GM23248 (cell line): Measurements from ENCODE around the gene SEBOX. TPM values are rescaled to one million over a fixed set of nuclear protein-coding genes. Genes with fewer than 3 reads are reported as not detected.

Experiments used
- DNase-seq: peaks from one replicate; pipeline ENCODE4 v3.0.0-alpha.2; 2015
- H2AFZ ChIP-seq: fragments of 200-600 bp; sonication (generic); 2 replicates; pipeline ENCODE4 v1.6.1; 2016; ENCODE audit warnings: antibody characterized with exemption
- H3F3A ChIP-seq: fragments of 200-600 bp; sonication (generic); 2 replicates; pipeline ENCODE4 v1.6.1; 2016; ENCODE audit warnings: mild to moderate bottlenecking, antibody characterized with exemption, mixed run types; ENCODE audit not compliant: insufficient read depth
- H3K27ac ChIP-seq: fragments of 200-600 bp; sonication (generic); 2 replicates; pipeline ENCODE4 v1.5.1; 2016; ENCODE audit warnings: mild to moderate bottlenecking
- H3K27me3 ChIP-seq: fragments of 200-600 bp; sonication (generic); replicated peaks from 2 replicates; pipeline ENCODE4 v1.6.1; 2016; ENCODE audit warnings: mild to moderate bottlenecking; ENCODE audit not compliant: insufficient read depth
- H3K36me3 ChIP-seq: fragments of 200-600 bp; sonication (generic); 2 replicates; pipeline ENCODE4 v1.6.1; 2016; ENCODE audit warnings: low read depth, mild to moderate bottlenecking
- H3K4me1 ChIP-seq: fragments of 200-600 bp; sonication (generic); 2 replicates; pipeline ENCODE4 v1.6.1; 2016; ENCODE audit warnings: mild to moderate bottlenecking; ENCODE audit not compliant: insufficient read depth
- H3K4me2 ChIP-seq: fragments of 200-600 bp; sonication (generic); one replicate; pipeline ENCODE4 v1.6.1; 2016; ENCODE audit warnings: mild to moderate bottlenecking; ENCODE audit not compliant: unreplicated experiment
- H3K4me3 ChIP-seq: fragments of 200-600 bp; sonication (generic); 2 replicates; pipeline ENCODE4 v1.5.1; 2016; ENCODE audit warnings: mild to moderate bottlenecking
- H3K79me2 ChIP-seq: fragments of 200-600 bp; sonication (generic); 2 replicates; pipeline ENCODE4 v1.6.1; 2016; ENCODE audit warnings: mild to moderate bottlenecking; ENCODE audit not compliant: insufficient read depth
- H3K9ac ChIP-seq: fragments of 200-600 bp; sonication (generic); 2 replicates; pipeline ENCODE4 v1.6.1; 2016; ENCODE audit warnings: mild to moderate bottlenecking
- H3K9me2 ChIP-seq: fragments of 200-600 bp; sonication (generic); 2 replicates; pipeline ENCODE4 v1.6.1; 2016; ENCODE audit warnings: mixed run types, mild to moderate bottlenecking, moderate library complexity; ENCODE audit not compliant: insufficient read depth
- H3K9me3 ChIP-seq: fragments of 200-600 bp; sonication (generic); one replicate; pipeline ENCODE4 v1.6.1; 2017; ENCODE audit warnings: low read depth
- H4K20me1 ChIP-seq: fragments of 200-600 bp; sonication (generic); 2 replicates; pipeline ENCODE4 v1.6.0; 2016; ENCODE audit not compliant: insufficient read depth
- EZH2 ChIP-seq: fragments of 200-600 bp; sonication (generic); IDR thresholded peaks from 2 replicates; pipeline ENCODE4 v1.6.1; 2018; ENCODE audit warnings: antibody characterized with exemption, mild to moderate bottlenecking; ENCODE audit not compliant: insufficient read depth, poor library complexity, severe bottlenecking
- EZH2phosphoT487 ChIP-seq: fragments of 200-600 bp; sonication (generic); IDR thresholded peaks from 2 replicates; pipeline ENCODE4 v1.6.1; 2018; ENCODE audit warnings: antibody characterized with exemption, moderate library complexity, mild to moderate bottlenecking, low read depth; ENCODE audit not compliant: insufficient read depth
- WGBS, 2 experiments: methylation state at CpG; one replicate each; pipeline ENCODE4 v1.1.6; 2015 to 2017; ENCODE audit warnings: low lambda C conversion rate in 2 of 2, low coverage in 1 of 2; ENCODE audit errors: missing lambda C conversion rate in 2 of 2; 5-methylcytosine and 5-hydroxymethylcytosine counted together
- in situ Hi-C: fragments of 300-500 bp; cut with MboI; formaldehyde crosslinking; loops from 2 replicates; pipeline ENCODE4 v1.15.0; 2020
- polyA plus RNA-seq: library from polyadenylated mRNA; unstranded; fragments of >200 nt; fragmentation: Nextera tagmentation; extraction: Ambion mirVana; gene quantifications from 2 replicates; pipeline ENCODE4 v1.2.1, GENCODE V29; 2016
- total RNA-seq: library from RNA; depleted of rRNA; stranded (reverse); fragments of >200 nt; shearing (Covaris generic); gene quantifications from 2 replicates; pipeline ENCODE4 v1.2.3, GENCODE V29; 2014

SEBOX gene
- total and polyA plus RNA-seq, 2 experiments from 2014 or later: not detected

- peaks cover 44% of the 10 kb centered on the region for H3F3A ChIP-seq
- no peaks in the 10 kb centered on the region for H3K27me3 ChIP-seq
- H3K9me2 ChIP-seq: no peaks in the 10 kb centered on the region
- peaks cover 43% of the 10 kb centered on the region for H3K36me3 ChIP-seq
- peaks cover 24% of the 10 kb centered on the region for H3K79me2 ChIP-seq
- DNase-seq: no peak
- 77 to 80% methylated on average over 9 of the region's 9 CpGs for WGBS, 2 experiments
- H3K4me1 ChIP-seq: peaks cover 24% of the 10 kb centered on the region
- H2AFZ ChIP-seq: no peak overlapping the region
- H4K20me1 ChIP-seq: no peaks in the 10 kb centered on the region
- TF ChIP-seq EZH2 (no peak), EZH2phosphoT487 (no peak)
- no peak overlapping the region for H3K27ac ChIP-seq
- H3K9me3 ChIP-seq: no peaks in the 10 kb centered on the region
- H3K9ac ChIP-seq: no peak overlapping the region
- H3K4me3 ChIP-seq: no peak overlapping the region
- no peak overlapping the region for H3K4me2 ChIP-seq
- in situ Hi-C loops: no loop called here
These were observed 21.0 kb downstream of the SEBOX start for GRCh38 chr17:28344011-28344410.

GRCh38 chr17:28343491-28343932 lies 21.5 kb downstream of the SEBOX start:
- Histone ChIP-seq H3F3A (peaks cover 39% of the 10 kb centered on the region), H3K4me2 (no peak overlapping the region), H3K4me1 (peaks cover 24% of the 10 kb centered on the region), H3K36me3 (peaks cover 43% of the 10 kb centered on the region), H3K27ac (no peak overlapping the region), H3K9me3 (no peaks in the 10 kb centered on the region), H3K27me3 (no peaks in the 10 kb centered on the region), H2AFZ (no peak overlapping the region), H3K4me3 (no peak overlapping the region), H3K9ac (no peak overlapping the region), H3K79me2 (peaks cover 29% of the 10 kb centered on the region), H4K20me1 (no peaks in the 10 kb centered on the region), H3K9me2 (no peaks in the 10 kb centered on the region)
- DNase-seq: no peak
- in situ Hi-C loops: no loop called here
- WGBS, 2 experiments: 65 to 69% methylated on average over 8 to 10 of the region's 10 CpGs
- TF ChIP-seq EZH2phosphoT487 (no peak), EZH2 (no peak)

GRCh38 chr17:28342313-28342712 lies 22.7 kb downstream of the SEBOX start:
- no peak for TF ChIP-seq EZH2phosphoT487
- TF ChIP-seq EZH2: no peak
- Histone ChIP-seq H3F3A (peaks cover 37% of the 10 kb centered on the region), H3K4me2 (no peak overlapping the region), H3K27me3 (no peaks in the 10 kb centered on the region), H3K9me3 (no peaks in the 10 kb centered on the region), H3K36me3 (peaks cover 39% of the 10 kb centered on the region), H2AFZ (no peak overlapping the region), H3K4me3 (no peak overlapping the region), H3K79me2 (peaks cover 41% of the 10 kb centered on the region), H3K9ac (no peak overlapping the region), H3K9me2 (no peaks in the 10 kb centered on the region), H3K27ac (no peak overlapping the region), H3K4me1 (peaks cover 30% of the 10 kb centered on the region), H4K20me1 (no peaks in the 10 kb centered on the region; the same call in 1 of the 2 replicates)
- in situ Hi-C loops: no loop called here
- no peak for DNase-seq
- 92% methylated on average over 14 of the region's 14 CpGs for WGBS, 2 experiments

- Histone ChIP-seq H3K36me3 (peaks cover 39% of the 10 kb centered on the region), H3K79me2 (peaks cover 49% of the 10 kb centered on the region), H3K9ac (no peak overlapping the region), H3F3A (peaks cover 31% of the 10 kb centered on the region), H3K9me3 (no peaks in the 10 kb centered on the region), H3K27ac (no peak overlapping the region), H2AFZ (no peak overlapping the region), H3K4me2 (no peak overlapping the region), H3K9me2 (no peaks in the 10 kb centered on the region), H3K4me1 (peaks cover 31% of the 10 kb centered on the region), H3K4me3 (no peak overlapping the region), H3K27me3 (no peaks in the 10 kb centered on the region), H4K20me1 (no peaks in the 10 kb centered on the region; the same call in 1 of the 2 replicates)
- in situ Hi-C loops: no loop called here
- TF ChIP-seq EZH2 (no peak), EZH2phosphoT487 (no peak)
- DNase-seq: no peak
- 99 to 100% methylated on average over 11 of the region's 11 CpGs for WGBS, 2 experiments
These were observed 23.5 kb downstream of the SEBOX start for GRCh38 chr17:28341516-28341915.

- no peaks in the 10 kb centered on the region for H3K27me3 ChIP-seq
- DNase-seq: no peak
- H3K9ac ChIP-seq: no peak overlapping the region
- H4K20me1 ChIP-seq: no peaks in the 10 kb centered on the region; the same call in 1 of the 2 replicates
- H3K4me1 ChIP-seq: peaks cover 21% of the 10 kb centered on the region
- no peak overlapping the region for H3K4me3 ChIP-seq
- H3K36me3 ChIP-seq: peaks cover 31% of the 10 kb centered on the region
- no peak overlapping the region for H3K27ac ChIP-seq
- TF ChIP-seq EZH2phosphoT487 (no peak), EZH2 (no peak)
- H3K9me3 ChIP-seq: no peaks in the 10 kb centered on the region
- H3F3A ChIP-seq: peaks cover 19% of the 10 kb centered on the region; the same call in 1 of the 2 replicates
- in situ Hi-C loops: no loop called here
- WGBS, 2 experiments: 83 to 84% methylated on average over 4 to 6 of the region's 6 CpGs
- H3K4me2 ChIP-seq: no peak overlapping the region
- no peak overlapping the region for H2AFZ ChIP-seq
- no peaks in the 10 kb centered on the region for H3K9me2 ChIP-seq
- peaks cover 57% of the 10 kb centered on the region for H3K79me2 ChIP-seq
These were observed 24.6 kb downstream of the SEBOX start for GRCh38 chr17:28340374-28340773.
